A673 (cell line): ENCODE results near the gene PLCG2.

ENCODE experiments used
- CTCF ChIP-seq: fragments of 300-800, 200-600 bp; sonication (generic); conservative IDR thresholded peaks from 2 replicates; pipeline ENCODE4 v1.5.1; 2017; ENCODE audit warnings: low read depth, mild to moderate bottlenecking, antibody characterized with exemption, low read length, moderate library complexity, mixed read lengths
- EZH2 ChIP-seq: fragments of 200-600 bp; sonication (generic); IDR thresholded peaks from 2 replicates; pipeline ENCODE4 v1.6.1; 2017; ENCODE audit warnings: borderline replicate concordance, low read depth, mild to moderate bottlenecking, mixed read lengths, antibody characterized with exemption, low read length; ENCODE audit not compliant: poor library complexity, severe bottlenecking

DNA sequence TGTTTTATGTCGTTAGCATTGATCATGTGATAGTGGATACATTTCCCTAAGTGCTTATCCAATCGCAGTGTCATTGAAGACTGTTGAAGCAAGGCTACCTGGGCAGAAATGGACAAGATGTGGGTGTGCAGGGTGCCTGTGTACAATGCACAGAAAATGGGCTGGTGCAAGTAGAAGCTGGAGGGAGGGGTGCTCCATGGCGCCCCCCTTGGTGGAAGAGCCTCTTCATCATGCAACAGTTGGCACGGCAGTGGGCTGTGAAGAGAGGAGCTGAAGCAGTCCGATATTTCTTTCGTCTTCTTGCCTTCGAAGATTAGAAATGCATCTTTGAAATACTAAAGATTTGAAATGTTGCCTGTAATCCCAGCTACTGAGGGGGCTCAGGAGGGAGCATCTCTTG, 100.5 kb downstream of the PLCG2 start:
- peak; percentile 71 for TF ChIP-seq CTCF
- TF ChIP-seq EZH2, result no peak
